ELR (cell line): ENCODE measurements around the gene OR8K3.

Experiments used
- DNase-seq: peaks from one replicate; pipeline ENCODE4 v3.0.0-alpha.2; 2015; ENCODE audit warnings: low read depth

Gene OR8K3

DNA sequence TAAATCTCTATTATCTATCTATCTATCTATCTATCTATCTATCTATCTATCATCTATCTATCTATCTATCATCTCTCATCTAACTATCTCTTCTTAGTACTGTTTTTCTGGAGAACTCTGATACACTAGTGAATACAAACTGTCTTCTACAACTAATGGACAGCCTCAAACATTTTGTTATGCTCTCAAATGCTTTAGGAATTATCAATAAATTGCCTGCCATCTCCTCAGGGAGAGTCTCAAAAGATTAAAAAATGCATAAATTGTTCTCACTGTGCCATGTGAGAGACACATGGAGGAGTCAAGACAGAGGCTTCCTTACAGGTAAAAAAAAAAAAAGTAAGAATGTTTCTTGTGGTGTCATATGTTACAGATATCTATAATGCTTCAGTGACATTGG lies at the start of gene OR8K3:
TSS of gene OR8K3 (plus strand) at position 301 of the 400 bp plus-strand sequence. CDS start 3,163 bp downstream, outside the sequence.
- DNase-seq = no peak

DNA sequence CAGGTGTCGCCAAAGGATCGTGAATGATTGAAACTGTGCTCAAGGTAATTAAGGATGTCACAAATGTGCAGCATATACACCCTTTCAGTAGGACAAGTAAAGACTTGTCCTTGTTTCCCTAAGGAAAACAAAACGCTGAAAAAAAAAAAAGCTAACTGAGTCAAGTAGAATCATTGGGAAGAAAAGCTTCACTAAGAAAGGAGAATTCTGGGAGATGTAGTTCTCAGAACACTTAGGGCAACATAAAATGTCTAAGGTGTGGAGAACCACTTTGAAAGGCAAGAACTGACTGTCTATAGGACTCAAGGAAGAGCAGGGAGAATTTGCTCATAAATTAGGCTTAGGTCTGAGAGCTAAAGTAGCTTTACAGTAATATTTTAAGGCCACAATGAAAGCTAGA lies 43.9 kb upstream of the OR8K3 start:
- DNase-seq = no peak

DNA sequence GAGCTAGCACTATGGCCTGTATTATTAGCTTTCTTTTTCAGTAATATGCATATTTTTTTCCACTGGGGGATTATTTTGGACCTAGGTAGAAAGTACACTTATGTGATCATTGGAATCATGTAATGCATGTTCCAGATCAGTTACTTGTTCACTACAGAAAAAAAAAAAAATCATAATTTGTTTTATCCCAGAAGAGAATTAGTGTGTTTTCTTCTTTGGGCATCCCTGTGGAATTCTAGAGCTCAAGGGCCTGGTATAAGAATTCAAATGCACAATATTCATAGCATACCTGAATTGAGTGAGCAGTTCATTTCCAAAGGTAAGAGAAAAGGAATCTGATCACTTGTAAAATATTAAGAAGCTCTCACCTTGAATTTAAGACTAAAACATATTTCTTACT lies 41.1 kb upstream of the OR8K3 start, which contains the start of gene OR5T1:
TSS of gene OR5T1 (plus strand) at position 301 of the 400 bp plus-strand sequence. CDS start 1,485 bp downstream, outside the sequence.
- DNase-seq = no peak

DNA sequence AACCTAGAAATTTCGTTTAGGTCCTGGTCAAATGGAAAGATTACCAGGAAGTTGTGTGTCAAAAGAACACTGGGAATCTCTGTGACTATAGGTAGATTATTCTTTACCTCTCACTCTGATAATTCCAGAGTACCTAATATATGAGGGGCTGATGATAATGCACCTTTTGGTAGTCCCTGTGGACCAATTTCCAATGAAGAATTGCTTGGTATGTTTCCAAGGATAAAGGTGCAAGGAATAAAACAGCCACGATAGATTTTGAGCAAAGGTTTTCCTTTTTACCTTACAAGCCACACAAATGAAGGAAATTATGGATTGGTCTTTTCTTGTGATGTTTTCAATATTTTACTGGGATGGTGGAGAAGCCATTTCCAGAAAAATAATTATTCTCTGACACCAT lies 22.8 kb upstream of the OR8K3 start, which contains the start of gene OR8H1:
TSS of gene OR8H1 (minus strand) at position 101 of the 400 bp plus-strand sequence. CDS start 1,192 bp downstream, outside the sequence.
- DNase-seq = no peak

DNA sequence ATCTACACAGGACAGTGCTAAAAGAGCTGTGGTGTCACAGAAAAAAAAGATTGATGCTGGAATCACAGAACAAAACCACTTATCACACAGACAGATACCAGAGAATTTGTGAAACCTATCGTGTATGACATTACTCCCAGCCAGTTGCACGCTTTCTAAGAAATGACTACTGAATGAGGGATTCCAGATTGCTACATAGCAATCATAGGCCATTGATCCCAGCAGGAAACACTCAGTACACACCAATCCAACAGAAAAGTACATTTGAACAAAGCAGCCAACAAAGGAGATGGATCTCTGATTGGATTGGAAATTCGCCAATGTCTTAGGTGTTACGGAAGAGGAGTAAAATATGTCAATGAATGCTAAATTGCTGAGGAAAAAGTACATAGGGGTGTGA lies 18.0 kb upstream of the OR8K3 start:
- no peak for DNase-seq

DNA sequence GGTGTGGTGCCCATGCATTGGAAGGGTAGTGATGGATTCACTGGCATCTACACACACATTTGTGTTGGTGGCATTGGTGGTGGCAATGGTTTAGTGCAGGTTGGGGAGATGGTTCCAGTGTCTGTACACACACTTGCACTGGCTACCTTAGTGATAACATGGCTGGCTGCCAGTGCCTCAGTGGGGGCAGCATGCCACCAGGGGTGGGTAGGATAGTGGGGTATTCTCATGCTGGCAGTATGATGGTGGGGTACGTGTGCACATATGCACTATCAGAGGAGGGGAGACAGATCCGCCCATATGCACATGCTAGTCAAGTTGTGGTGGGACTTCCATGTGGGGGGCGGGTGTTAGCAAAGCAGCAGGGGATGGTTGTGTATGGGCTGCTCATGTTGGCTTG lies 7.1 kb upstream of the OR8K3 start:
- DNase-seq = no peak

DNA sequence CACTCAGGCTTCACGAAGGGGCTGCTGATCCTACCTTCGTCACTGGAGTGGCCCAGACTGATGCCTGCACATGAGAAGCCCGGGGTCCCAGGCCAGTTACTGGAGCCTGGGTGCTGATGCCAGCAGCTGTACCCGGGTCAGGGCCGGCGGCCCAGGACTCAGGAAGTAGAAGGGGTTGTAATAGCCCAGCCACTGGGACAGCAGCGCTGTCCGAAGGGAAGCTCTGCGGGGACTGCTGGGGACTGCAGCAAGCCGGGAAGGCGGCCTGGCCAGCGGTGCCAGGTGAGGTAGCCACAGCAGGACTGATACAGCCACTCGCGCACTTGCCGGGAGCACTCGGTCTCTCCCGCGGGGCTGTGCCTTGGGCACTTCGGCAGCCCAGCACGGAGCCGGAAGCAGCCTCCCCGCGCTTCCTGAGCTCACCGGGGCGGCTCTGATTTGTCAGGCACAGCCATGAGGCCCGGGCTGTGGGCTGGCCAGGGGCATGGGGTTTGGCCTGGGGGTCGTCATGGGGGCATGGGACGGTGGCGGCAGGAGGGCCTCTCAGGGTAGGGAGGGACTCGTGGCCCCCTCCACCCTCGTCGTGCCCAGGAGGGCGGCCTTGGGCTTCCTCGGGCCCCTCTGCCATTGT lies 17.0 kb downstream of the OR8K3 start:
- DNase-seq = no peak

DNA sequence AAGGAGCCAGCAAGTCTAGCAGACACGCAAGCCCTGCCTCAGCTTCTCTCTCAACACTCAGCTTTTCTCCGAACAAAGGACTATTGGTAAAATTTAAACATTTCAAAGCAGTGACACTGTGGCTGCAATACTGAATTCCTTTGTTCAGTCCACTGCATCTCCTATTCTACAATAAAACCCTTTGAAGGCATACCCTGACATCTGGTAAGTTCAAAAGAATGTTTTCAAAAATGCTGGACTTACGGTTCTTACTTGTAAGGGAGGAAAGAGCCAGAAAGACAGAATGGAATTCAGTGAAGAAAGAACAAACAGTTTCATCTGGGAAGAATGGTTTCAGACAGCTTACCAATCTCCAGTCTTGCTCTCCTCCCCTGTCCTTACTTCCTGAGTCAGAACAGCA lies 18.2 kb downstream of the OR8K3 start:
- no peak for DNase-seq

DNA sequence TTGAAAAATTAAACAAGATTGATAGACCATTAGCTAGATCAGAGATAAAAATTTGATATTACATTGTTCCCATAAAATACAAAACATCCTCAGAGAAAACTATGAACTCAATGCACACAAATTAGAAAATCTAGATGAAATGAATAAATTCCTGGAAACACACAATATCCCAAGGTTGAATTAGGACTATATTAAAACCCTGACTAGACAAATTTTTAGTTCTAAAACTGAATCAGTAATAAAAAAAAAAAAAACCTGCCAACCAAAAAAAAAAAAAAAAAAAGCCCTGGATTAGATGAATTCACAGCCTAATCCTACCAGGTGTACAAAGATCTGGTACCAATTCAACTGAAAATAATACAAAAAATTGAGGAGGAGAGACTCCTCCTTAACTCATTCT lies 25.3 kb downstream of the OR8K3 start:
- DNase-seq = no peak

DNA sequence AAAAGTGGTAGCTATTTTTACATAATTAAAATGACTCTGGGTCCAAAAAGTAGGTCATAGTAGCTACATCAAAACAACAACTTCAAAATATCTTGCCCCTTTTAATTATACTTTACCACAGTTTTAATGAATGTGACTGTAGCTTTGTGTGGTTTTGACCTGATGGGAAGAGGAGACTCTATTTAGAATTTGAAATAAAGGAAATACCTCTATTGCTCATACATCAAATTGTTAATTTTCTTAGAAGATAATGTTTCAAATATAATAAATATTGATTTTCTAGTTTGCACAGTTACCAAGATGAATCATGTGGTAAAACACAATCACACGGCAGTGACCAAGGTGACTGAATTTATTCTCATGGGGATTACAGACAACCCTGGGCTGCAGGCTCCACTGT lies 30.8 kb downstream of the OR8K3 start, which contains the start of gene OR8K1:
TSS of gene OR8K1 (plus strand) at position 301 of the 400 bp plus-strand sequence. CDS start at position 301, 0 bp downstream.
- DNase-seq = no peak

DNA sequence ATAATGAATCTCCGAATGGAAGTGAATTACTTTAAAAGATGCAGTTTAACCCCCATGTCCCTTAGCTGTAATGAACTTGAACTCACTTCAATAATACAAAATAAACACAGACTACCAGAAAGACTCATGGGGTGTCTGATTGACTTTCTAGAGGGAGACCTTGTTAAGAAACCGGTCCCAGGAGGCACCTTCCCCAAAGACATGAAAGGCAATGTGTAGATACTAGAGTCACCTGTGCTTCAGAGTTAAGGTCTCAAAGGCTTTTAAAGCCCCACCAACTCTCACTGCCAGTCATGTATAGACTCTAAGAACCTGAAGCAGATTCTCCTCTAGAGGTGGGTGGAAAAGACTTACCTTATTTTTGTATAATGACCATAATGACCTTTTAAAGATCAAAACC lies 39.0 kb downstream of the OR8K3 start, which contains the start of gene OR8J1:
TSS of gene OR8J1 (plus strand) at position 301 of the 400 bp plus-strand sequence. CDS start 5,956 bp downstream, outside the sequence.
- DNase-seq = no peak
